Muscle layer of duodenum (tissue), 2 donors: ENCODE data around the gene SERPIND1.
"Not testable (repeated sequence)": the region's sequence is repeated elsewhere in the genome, so short reads cannot be mapped to it uniquely, and the experiment has no call there.

Source experiments
- H3K27ac ChIP-seq: one replicate; pipeline ENCODE4 v1.7.0; 2013; ENCODE audit warnings: mild to moderate bottlenecking, low read length
- H3K27me3 ChIP-seq: one replicate; pipeline ENCODE4 v1.7.0; 2013; ENCODE audit warnings: low read depth, mild to moderate bottlenecking, control low read depth, low read length
- H3K36me3 ChIP-seq, 2 donors: one replicate each; pipeline ENCODE4 v1.7.0; 2013; ENCODE audit warnings: low read length in 2 of 2, control low read depth in 1 of 2, mild to moderate bottlenecking in 1 of 2; ENCODE audit not compliant: insufficient read depth in 2 of 2, control insufficient read depth in 1 of 2
- H3K4me1 ChIP-seq, 2 donors: one replicate each; pipeline ENCODE4 v1.7.0; 2013; ENCODE audit warnings: low read length in 2 of 2, mild to moderate bottlenecking in 2 of 2, control low read depth in 1 of 2, moderate library complexity in 1 of 2; ENCODE audit not compliant: insufficient read depth in 2 of 2, control insufficient read depth in 1 of 2
- H3K4me3 ChIP-seq, 2 donors: one replicate each; pipeline ENCODE4 v1.7.0; 2013; ENCODE audit warnings: low read length in 2 of 2, low read depth in 1 of 2, mild to moderate bottlenecking in 1 of 2
- H3K9me3 ChIP-seq, 2 donors: one replicate each; pipeline ENCODE4 v1.7.0; 2013; ENCODE audit warnings: low read length in 2 of 2, control low read depth in 1 of 2, mild to moderate bottlenecking in 1 of 2; ENCODE audit not compliant: control insufficient read depth in 1 of 2
- donor health status: healthy.

SERPIND1 gene

GRCh38 chr22:20823264-20823663 lies 49.4 kb downstream of the SERPIND1 start:
- Histone ChIP-seq H3K36me3 (peaks cover 42 to 50% of the 10 kb centered on the region in 2 donors), H3K27ac (no peak overlapping the region), H3K4me3 (no peak overlapping the region), H3K4me1 (no peaks in the 10 kb centered on the region), H3K27me3 (no peaks in the 10 kb centered on the region), H3K9me3 (no peaks in the 10 kb centered on the region)

DNA sequence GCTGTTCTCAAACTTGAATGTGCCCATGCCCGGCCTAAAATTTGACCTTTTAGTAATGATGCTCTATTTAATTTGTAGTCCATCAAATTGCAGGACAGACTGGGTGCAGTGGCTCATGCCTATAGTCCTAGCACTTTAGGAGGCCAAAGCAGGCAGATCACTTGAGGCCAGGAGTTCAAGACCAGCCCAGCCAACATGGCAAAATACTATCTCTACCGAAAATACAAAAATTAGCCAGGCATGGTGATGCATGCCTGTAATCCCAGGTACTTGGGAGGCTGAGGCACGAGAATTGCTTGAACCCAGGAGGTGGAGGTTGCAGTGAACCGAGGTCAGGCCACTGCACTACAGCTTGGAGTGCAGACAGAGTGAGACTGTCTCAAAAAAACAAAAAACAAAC lies 51.3 kb downstream of the SERPIND1 start:
- H3K27me3 ChIP-seq, H3K4me3 ChIP-seq, H3K9me3 ChIP-seq, H3K4me1 ChIP-seq, H3K27ac ChIP-seq: not testable (repeated sequence)
- H3K36me3 ChIP-seq = peaks cover 23 to 36% of the 10 kb centered on the region in 2 donors

GRCh38 chr22:20825624-20826023 lies 51.7 kb downstream of the SERPIND1 start:
- Histone ChIP-seq H3K4me1 (no peaks in the 10 kb centered on the region), H3K27me3 (no peaks in the 10 kb centered on the region), H3K27ac (no peak overlapping the region), H3K36me3 (peaks cover 18 to 37% of the 10 kb centered on the region in 2 donors), H3K4me3 (no peak overlapping the region), H3K9me3 (no peaks in the 10 kb centered on the region)

- H3K4me3 ChIP-seq, H3K4me1 ChIP-seq, H3K27me3 ChIP-seq, H3K27ac ChIP-seq, H3K9me3 ChIP-seq: not testable (repeated sequence)
- peaks cover 16 to 35% of the 10 kb centered on the region in 2 donors for H3K36me3 ChIP-seq
These were observed 52.6 kb downstream of the SERPIND1 start for GRCh38 chr22:20826373-20827152.

DNA sequence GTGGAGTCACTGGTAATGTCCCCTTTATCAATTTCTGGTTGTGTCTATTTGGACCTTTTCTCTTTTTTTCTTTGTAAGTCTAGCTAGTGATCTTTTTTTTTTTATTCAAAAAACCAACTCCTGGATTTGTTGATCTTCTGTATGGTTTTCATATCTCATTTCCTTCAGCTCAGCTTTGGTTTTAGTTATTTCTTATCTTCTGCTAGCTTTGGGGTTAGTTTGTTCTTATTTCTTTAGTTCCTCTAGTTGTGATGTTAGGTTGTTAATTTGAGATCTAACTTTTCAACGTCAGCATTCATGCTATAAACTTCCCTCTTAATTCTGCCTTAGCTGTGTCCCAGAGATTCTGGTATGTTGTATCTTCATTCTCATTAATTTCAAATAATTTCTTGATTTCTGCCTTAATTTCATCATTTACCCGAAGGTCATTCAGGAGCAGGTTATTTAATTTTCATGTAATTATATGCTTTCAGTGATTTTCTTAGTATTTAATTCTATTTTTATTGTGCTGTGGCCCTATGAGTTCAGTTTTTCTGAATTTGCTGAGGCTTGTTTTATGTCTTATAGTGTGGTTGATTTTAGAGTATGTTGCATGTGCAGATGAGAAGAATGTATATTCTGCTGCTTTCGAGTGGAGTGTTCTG lies 55.7 kb downstream of the SERPIND1 start:
- H3K36me3 ChIP-seq = peaks cover 18 to 30% of the 10 kb centered on the region in 2 donors
- peaks cover 0 to 4% of the 10 kb centered on the region in 2 donors for H3K4me1 ChIP-seq
- no peak overlapping the region for H3K4me3 ChIP-seq
- H3K27ac ChIP-seq = no peak overlapping the region
- no peaks in the 10 kb centered on the region for H3K9me3 ChIP-seq
- no peaks in the 10 kb centered on the region for H3K27me3 ChIP-seq

DNA sequence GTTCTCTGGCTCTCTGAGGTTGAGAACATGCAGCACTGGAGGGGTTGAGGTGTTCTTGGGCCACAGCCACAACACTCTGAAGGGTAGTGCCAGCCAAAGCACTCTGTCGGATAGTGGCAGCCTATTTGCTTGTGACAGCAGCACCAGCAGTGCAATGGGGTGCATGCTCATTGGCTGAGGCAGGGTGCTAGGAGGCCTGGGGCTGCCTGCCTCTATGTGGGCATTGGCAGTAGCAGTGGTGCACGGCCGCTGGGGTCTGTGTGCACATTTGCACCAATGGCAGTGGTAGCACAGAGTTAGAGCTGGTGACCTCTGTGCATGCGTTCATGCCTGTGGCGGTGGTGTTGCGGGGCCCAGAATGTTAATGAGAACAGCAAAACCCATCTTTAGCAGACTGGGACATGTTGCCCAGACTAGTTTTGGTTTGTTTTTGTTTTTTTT lies 59.3 kb downstream of the SERPIND1 start:
- H3K9me3 ChIP-seq = no peaks in the 10 kb centered on the region
- no peak overlapping the region for H3K4me3 ChIP-seq
- H3K36me3 ChIP-seq = peaks cover 14 to 23% of the 10 kb centered on the region in 2 donors

DNA sequence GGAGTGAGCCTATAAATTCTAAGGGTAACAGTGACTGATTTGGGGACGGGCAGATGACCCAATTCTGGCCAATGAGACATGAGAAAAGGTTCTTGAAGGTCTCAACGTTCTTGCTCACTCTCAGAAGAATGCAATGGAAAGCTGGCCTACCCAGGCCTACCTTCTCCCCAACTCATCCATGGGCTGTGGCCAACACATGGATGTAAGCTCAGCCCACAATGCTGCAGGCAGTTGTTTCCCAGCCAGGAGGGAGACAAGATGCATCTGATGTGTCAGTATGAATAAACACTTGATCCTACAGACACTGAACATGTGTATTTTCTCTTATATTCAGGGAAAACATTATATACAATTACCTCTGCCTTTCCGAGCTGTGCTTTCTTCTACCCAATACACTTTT lies 60.3 kb downstream of the SERPIND1 start:
- Histone ChIP-seq H3K4me3 (no peak overlapping the region), H3K4me1 (peaks cover 0 to 15% of the 10 kb centered on the region in 2 donors), H3K27ac (no peak overlapping the region), H3K27me3 (no peaks in the 10 kb centered on the region), H3K9me3 (no peaks in the 10 kb centered on the region), H3K36me3 (peaks cover 14 to 19% of the 10 kb centered on the region in 2 donors)

More for the DNA sequence above, 59.3 kb downstream of the SERPIND1 start:
- no peak overlapping the region for H3K27ac ChIP-seq
- H3K27me3 ChIP-seq = no peaks in the 10 kb centered on the region
- H3K4me1 ChIP-seq = peaks cover 0 to 15% of the 10 kb centered on the region in 2 donors

- no peak overlapping the region for H3K27ac ChIP-seq
- H3K9me3 ChIP-seq = no peaks in the 10 kb centered on the region
- H3K4me3 ChIP-seq = no peak overlapping the region
- peaks cover 0 to 15% of the 10 kb centered on the region in 2 donors for H3K4me1 ChIP-seq
- no peaks in the 10 kb centered on the region for H3K27me3 ChIP-seq
- H3K36me3 ChIP-seq = peaks cover 14 to 19% of the 10 kb centered on the region in 2 donors
These were observed 60.8 kb downstream of the SERPIND1 start for GRCh38 chr22:20834725-20835124.
